ENCODE results near the gene ZNF143.
"Not testable (repeated sequence)": the region's sequence is repeated elsewhere in the genome, so short reads cannot be mapped to it uniquely, and the experiment has no call there.

The ZNF143 gene

DNA sequence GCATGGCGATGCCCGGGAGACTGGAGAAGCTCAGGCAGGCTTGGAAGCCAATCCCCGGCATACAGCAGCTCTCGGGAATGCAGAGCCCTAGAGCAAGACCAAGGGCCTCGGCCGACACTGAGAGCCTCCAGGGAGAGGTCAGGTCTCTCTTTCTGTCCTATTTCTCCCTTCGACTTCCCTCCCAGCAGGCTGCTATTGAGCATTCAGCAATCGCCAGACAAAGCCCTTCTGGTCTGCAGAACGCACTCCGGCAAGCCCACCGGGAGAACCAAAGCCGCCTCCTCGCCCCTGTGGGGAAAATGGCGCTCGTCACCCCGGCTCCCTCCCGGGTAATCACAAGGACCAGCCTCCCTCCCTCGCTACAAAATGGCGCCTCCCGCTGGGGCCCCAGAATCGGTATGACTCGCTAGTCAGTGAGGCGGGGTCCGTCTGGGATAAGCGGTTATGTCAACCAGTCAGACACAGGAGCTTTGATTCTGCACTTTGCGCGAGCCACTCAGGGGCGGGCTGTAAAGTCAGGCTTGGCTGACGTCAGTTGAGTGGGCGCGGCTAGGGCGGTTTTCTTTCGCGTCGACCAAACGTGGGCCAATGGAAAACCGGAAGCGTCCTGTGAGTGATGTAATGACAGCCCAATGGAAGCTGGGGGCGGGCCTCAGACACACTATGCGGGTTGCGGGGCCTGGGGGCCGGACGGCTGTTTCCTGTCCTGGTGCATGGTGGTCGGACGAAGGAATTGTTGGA is at the start of gene ZNF143:
Gene ZNF143, plus strand, starts transcription at position 691 of the 741 bp plus-strand sequence. CDS start 10,297 bp downstream, outside the sequence.
- DNase-seq (ENCODE audit: low read depth in 2 of 2): peak; percentile 99 to 100

DNA sequence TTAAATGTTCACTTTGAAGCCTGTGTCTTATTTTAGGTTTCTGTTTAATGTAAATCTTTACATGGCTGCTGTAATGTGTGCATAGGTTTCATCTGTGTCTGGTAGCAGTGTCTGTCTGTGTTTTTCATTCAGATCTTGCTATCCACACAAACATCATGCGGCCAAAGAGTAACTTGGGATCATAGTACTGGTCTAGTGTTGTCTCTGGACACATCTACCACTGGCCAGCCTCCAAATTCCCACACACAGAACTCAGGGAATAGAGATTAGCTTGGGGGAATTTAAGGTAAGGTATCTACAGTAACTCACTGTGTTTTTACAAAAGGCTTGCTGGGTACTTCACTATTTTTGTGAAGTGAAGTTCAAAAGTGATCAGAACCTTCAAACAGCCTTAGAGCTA is 32.1 kb upstream of the ZNF143 start:
- DNase-seq (ENCODE audit: low read depth in 2 of 2): no peak

DNA sequence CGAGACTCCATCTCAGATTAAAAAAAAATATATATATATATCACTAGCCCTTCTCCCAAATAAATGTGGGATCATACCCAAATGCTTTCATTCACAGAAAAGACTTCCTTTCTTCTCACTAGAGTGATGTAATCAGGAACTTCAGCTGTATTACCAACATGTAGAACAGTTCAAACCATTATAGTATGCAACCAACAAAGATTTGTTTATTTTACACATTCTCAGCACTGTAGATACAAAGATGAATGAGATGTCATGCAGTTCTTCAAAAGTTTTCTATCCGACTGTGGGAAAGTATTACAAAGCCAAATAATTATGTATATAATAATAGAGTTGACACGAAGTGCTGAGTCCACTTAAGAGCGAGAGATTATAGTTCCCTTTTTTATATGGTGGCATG is 22.2 kb upstream of the ZNF143 start:
- no peak for DNase-seq (ENCODE audit: low read depth in 2 of 2)

DNA sequence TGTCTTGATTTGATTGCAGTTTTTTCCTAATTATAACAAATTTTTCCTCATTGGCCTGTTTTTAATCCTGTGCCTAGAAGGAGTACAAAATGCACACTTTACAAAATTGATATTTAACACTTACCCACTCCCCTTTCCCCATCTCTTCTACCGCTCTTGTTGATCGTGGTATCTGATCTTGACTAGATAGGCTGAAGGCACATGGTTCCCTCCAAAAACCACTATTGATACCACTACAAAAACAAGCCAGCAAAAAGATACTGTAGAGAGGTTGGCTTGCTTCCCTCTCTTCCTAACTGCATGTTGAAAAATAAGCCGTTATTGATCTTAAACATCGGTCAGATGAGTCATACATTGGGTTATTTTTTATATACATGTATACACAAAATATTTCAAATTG is 14.6 kb upstream of the ZNF143 start:
- DNase-seq (ENCODE audit: low read depth in 2 of 2): no peak

DNA sequence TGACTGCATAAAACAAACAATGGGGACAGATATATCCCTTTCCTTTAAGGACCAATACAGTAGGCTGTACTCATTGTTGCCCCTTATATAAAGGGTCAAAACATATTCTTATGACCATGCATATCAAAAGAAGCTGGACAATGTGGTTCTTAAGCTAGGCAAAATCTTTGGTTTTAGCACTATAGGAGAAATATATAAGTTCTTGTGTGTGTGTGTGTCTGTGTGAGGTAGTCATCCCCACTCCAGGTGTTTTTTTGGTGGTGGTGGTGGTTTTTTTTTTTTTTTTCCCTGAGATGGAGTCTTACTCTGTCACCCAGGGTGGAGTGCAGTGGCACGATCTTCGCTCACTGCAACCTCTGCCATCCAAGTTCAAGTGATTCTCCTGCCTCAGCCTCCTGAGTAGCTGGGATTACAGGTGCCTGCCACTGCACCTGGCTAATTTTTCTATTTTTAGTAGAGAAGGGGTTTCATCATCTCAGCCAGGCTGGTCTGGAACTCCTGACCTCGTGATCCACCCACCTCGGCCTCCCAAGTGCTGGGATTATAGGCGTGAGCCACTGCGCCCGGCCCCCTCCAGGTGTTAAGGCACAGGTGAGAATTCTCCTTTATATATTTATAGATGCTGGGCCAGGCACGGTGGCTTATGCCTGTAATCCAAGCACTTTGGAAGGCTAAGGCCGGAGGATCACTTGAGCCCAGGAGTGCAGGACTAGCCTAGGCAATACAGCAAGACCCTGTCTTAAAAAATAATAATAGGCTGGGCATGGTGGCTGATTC is 12.0 kb upstream of the ZNF143 start:
- DNase-seq (ENCODE audit: low read depth in 2 of 2): no peak

DNA sequence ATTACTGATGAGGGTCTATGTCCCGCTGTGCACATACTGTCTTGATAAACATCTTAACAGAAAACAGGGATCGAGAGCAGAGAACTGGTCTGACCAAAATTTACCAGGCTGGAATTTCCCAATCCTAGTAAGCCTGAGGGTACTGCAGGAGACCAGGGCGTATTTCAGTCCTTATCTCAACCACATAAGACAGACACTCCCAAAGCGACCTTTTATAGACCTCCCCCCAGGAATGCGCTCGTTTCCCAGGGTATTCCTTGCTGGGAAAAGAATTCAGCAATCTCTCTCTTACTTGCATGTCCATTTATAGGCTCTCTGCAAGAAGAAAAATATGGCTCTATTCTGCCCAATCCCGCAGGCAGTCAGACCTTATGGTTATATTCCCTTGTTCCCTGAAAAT is 8.8 kb upstream of the ZNF143 start:
- DNase-seq (ENCODE audit: low read depth in 2 of 2): not testable (repeated sequence)

DNA sequence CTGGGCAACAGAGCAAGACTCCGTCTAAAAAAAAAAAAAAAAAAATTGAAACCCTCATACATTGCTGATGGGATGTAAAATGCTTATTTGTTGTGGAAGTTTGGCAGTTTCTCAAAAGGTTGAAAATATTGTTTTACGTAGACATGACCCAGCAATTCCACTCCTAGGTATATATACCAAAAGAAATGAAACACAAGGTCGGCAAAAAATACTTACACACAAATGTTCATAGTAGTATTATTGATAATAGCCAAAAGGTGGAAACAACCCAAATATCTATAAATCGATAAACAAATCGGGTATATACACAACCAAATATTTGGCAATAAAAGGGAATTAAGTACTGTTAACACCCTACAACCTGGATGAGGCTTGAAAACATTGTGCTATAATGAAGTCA is 5.1 kb upstream of the ZNF143 start:
- DNase-seq (ENCODE audit: low read depth in 2 of 2): no peak

DNA sequence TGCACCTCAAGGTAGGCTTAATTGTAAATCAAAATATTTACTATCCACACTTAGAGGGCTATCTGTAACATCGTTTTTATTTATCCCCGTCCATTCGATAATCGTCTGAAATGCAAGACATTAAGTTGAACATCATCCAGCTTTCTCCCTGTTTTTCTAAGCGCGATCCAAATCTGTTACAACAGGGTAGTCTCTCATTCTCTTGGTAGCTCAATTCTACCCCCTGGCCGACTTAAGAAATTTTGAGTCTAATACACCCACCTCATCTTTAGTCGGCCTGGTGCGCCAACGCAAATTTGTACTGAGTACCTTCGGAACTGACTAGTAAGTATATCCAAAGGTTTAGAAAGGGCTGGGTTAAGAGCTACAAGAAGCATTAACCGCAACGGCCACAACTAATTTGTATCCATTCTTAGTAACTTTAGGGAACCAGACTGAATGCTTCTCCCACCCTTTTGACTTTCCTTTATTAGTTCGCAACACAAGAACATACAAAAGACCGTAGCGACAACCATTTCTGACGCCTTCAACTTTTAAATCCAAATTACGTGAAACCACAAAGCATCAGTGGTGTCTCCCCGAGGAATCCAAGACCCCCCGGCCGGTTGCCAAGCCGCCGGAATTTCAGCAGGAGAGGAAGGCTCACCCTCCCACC is 1.0 kb upstream of the ZNF143 start:
- no peak for DNase-seq (ENCODE audit: low read depth in 2 of 2)

DNA sequence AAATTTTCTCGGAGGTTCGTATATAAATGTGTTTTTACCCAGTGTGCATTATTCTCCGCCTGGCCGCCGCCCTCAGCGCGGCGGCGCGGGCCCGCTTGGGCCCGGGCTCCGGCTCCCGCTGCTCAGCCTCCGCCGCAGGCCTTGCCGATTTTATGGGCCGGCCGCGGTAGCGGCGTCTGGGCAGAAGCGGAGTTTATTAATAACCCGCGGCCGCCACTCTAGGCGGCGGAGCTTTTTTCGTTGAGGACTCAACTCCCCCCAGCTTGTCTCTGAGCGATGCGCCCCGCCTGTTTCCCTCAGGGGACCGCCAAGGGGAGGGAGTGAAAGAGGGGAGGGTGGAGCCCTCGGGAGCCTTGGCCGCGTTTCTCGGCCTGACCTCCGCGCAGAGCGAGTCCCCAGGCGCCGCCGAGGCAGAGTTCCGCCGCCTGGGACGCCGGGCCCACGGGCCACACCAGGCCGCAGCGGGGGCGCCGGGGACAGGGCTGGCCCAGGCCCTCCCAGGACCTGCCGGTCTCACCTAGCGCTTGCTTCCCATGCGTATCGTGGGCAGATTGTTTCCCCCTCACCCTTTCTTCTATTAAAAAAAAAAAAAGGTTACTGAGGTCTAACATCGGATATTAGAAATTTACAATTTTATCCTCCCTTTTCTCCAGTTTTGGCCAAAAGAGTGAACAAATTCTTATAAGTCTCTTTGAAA is 399 bp downstream of the ZNF143 start:
- peak; percentile 57 to 72 for DNase-seq (ENCODE audit: low read depth in 2 of 2)

DNA sequence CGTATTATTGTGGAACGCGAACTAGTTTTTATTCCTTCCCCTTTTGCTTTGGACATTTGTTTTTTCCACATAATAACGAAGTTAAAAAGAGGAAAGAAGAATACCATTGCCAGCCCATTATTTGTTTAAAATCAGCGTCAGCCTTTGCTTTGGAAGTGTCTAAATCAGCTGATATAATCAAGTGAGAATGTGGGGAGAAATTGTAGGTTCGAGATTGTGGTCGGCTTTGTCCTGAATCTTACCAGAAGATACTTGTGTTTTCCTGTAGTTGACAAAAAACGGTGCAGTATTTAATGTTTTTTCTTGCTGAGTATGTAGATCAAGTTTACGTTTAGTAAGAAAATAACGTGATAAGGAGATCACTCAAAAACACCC is 935 bp downstream of the ZNF143 start:
- no peak for DNase-seq (ENCODE audit: low read depth in 2 of 2)

DNA sequence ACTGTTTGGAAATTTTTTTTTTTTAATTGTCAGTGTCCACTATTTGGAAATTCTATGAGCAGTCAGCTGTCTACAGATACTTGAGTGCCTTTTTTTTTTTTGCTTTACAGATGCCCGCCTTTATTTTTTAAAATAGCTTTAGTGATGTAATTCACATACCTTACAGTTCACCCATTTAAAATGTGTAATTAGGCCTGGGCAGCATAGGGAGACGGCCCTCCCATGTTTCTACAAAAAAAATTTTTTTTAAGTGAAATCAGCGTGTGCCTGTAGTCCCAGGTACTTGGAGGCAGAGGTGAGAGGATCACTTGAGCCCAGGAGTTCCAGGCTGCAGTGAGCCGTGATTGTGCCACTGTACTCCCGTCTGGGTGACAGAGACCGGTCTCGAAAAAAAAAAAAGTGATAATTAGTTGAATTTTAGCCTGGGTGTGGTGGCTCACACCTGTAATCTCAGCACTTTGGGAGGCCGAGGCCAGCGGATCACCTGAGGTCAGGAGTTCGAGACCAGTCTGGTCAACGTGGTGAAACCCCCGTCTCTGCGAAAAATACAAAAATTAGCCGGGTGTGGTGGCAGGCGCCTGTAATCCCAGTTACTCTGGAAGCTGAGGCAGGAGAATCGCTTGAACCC is 1.5 kb downstream of the ZNF143 start:
- DNase-seq (ENCODE audit: low read depth in 2 of 2): no peak

DNA sequence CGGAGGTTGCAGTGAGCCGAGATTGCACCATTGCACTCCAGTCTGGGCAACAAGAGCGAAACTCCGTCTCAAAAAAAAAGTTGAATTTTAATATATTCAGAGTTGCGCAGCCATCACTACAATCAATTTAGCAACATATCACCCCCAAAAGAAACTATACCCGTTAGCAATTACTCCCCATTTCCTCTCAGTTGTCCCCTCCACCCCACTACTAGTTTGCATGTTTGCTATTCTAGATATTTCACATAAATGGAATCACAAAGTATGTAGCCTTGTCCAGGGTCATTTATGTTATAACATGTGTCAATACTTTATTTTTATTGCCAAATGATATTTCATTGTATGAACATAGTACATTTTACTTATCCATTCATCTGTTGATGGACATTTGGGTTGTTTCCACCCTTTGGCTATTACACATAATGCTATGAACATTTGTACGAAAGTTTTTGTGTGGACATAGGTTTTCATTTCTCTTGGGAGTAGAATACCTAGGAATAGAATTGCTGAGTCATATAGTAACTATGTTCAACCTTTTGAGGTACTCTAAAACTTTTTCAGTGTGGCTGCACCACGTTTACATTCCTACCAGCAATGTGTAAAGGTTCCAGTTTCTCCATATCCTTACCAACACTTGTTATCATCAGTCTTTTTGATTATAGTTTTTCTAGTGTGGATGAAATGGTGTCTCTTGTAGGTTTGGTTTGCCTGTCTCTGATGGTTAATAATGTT is 2.2 kb downstream of the ZNF143 start:
- no peak for DNase-seq (ENCODE audit: low read depth in 2 of 2)

DNA sequence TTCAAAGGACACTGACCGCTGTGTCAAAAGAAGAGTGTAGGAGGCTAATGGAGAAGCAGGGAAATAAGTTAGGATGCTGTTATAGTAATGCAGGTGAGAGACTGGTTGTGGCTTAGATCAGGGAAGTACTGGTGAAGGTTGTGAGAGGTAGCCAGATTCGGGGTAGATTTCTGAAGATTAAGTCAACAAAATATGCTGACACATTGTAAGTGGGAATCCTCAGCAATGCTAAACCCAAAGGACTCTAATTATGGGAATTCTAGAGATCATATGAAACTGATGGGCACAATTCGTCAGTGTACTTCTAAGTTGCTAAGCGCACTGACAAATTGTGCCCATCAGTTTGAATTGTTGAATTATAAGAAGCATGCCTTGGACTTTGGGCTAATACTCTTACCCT is 10.0 kb downstream of the ZNF143 start:
- no peak for DNase-seq (ENCODE audit: low read depth in 2 of 2)

DNA sequence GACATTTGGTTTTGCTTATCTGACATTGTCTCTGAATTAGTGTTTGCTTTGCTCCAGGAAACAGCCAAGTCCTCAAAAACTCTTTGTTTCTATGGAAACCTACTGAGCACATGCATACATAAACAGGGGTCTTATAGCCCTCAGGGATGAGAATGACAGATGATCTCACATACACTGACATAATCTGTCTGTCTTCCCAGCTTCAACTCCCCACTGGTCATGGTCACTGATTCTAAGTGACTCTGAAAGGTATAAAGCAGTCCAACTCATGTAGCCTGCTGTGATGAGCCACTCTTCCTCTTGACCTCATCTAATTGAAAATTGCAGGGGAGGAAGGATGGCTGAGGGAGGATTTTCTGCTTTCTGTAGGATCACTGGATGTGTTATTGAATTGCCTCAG is 12.6 kb downstream of the ZNF143 start:
- DNase-seq (ENCODE audit: low read depth in 2 of 2): no peak

DNA sequence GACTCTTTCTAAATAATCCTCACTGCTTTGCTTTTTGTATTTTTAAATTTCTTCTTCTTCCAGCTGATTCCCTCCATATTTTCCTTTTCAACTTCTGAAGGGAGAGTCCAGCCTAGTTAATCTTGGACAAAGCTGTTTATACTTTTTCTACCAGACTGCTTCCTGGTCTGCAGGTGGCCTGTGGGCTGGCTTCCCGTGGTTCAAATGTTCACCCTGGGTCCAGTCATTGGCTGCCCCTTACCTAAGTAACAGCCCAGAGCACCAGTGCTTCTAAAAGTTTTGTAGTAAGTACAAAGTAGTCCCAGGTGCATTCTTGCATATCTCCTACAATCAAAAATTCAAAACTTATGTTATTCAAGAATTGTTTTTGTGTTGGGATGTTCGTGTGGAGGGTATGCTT is 19.1 kb downstream of the ZNF143 start:
- DNase-seq (ENCODE audit: low read depth in 2 of 2): no peak

DNA sequence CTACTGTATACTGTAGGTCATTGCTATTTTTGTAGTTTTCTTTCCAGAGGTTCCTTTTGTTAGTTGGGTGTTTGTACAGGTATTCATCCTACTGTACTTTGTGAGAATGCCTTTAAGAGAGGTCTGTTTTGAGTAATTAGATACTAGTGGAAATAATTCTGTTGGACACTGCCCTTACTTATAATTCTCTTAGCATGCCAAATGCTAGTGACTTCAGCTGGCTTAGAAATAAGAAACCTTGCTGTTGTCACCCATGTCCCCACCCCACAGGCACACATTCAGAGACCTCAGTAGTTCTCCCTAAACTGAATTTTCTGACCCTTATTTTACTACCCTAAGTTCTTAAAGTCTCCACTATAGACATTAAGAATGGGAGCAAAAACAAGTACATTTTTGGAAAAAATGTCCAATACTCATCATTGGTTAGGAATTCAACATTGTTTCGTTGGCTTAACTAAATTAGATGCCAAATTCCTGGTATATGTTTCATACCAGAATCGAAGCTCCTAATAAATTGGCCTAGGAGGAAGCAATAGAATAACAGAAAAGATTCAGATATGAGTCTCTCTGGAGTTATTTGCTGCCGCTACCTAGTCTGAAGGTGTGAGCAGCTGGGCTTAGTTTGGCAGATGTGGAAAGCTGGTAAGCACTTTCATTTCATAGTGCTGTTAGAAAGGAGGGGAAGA is 28.4 kb downstream of the ZNF143 start:
- no peak for DNase-seq (ENCODE audit: low read depth in 2 of 2)

DNA sequence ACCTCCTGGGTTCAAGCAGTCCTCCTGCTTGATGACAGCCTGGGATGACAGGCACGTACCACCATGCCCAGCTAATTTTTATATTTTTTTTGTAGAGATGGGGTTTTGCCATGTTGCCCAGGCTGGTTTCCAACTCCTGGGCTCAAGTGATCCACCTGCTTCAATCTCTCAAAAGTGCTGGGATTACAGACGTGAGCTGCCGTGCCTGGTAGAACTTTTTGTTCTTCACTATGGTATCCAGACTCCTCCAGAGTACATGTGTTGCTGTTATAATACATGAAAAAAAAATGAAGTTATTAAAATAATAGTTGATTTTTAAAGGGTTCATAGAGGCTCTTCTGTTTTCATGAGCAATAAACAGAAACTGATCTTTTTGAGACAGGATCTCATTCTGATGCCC is 29.6 kb downstream of the ZNF143 start:
- no peak for DNase-seq (ENCODE audit: low read depth in 2 of 2)

DNA sequence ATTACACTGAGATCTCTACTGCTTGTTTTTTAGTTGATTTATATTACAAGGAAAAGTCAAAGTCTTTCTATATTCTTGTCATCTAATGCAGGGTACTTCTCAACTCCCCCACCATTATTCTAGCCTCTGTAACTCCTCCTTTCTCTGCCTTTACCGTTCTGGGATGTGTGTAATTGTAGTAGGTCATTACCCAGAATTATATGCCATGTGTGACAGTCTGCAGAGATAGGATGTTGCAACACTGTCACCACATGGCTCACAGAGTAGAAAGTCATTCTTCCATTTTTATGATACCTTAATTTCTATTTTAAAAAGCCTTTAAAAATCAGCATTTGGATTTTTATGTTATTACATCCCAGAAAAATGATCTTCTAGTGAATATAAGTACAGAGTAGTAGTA is 32.7 kb downstream of the ZNF143 start:
- DNase-seq (ENCODE audit: low read depth in 2 of 2): no peak

DNA sequence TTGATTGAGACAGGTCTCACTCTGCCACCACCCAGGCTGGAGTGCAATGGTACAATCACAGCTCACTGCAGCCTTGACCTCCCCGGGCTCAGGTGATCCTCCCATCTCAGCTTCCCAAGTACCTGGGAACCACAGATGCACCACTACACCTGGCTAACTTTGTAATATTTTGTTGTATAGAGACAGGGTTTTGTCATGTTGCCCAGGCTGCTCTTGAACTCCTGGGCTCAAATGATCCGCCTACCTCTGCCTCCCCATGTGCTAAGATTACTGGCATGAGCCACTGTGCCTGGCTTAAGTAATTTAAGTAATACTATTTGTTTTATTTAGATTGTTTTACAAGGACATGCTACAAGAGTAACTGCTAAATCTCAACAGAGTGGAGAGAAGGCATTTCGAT is 33.5 kb downstream of the ZNF143 start:
- DNase-seq (ENCODE audit: low read depth in 2 of 2): no peak

DNA sequence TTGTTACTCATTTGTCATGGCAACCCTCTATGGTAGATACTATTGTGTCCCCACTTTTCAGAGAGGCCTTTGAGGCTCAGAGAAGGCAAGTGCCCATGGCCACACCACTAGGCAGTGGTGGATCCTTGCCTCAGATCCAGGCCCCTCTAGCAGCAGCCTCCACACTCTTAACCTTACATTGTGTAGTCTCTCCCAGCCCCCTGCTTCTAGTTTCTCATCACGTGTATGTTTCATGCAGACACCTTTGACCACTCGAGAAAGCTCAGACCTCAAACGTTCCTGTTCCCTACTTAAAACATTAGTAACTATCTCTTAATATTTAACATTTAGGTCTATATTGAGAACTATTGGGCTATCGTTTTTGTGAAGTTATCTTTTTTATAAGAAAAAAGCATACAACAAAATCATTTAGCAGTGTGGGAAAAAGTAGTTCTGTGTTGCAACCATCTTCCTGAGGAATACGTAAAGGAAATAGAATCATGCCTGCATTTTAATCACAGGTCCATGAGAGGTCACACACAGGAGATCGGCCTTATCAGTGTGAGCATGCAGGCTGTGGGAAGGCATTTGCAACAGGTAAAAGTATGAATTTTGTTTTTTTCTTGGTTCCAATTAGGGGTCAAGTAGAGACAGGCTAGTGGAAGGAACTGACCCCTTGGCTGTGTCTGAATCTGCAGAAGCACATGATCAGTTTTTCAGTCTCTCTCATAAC is 35.1 kb downstream of the ZNF143 start:
- no peak for DNase-seq (ENCODE audit: low read depth in 2 of 2)

All from stimulated activated CD8-positive, alpha-beta memory T cell treated with anti-CD3 and anti-CD28 coated beads, Interleukin-2, amount 100 ng/mL, for 1 hour (primary cell).